Tibial artery (tissue), 4 donors: Measurements from ENCODE around the gene SYT13.

ENCODE experiments used
- DNase-seq, 2 donors: peaks; one replicate each; pipeline ENCODE4 v3.0.0-alpha.2; 2019
- H3K27ac ChIP-seq, 2 donors: fragments of 200-600 bp; sonication (generic) in 1 of 2; 1 replicate in 1 of 2; 2 replicates in 1 of 2; pipeline ENCODE4 v1.5.1; 2018 to 2019; ENCODE audit warnings: mild to moderate bottlenecking in 1 of 2
- H3K27me3 ChIP-seq, 2 donors: fragments of 200-600 bp; sonication (generic) in 1 of 2; one replicate each; pipeline versions ENCODE4 v1.5.1 to v1.6.0; 2016 to 2019
- H3K36me3 ChIP-seq, 3 donors: fragments of 200-600 bp; sonication (generic) in 2 of 3; one replicate each; pipeline ENCODE4 v1.5.1; 2016 to 2019; ENCODE audit warnings: mild to moderate bottlenecking in 2 of 3
- H3K4me1 ChIP-seq, 4 donors: fragments of 200-600 bp; sonication (generic) in 2 of 4; 1 replicate in 3 of 4; 2 replicates in 1 of 4; pipeline ENCODE4 v1.5.1; 2016 to 2019
- H3K4me3 ChIP-seq, 2 donors: fragments of 200-600 bp; sonication (generic) in 1 of 2; 1 replicate in 1 of 2; 2 replicates in 1 of 2; pipeline ENCODE4 v1.5.1; 2018 to 2019; ENCODE audit warnings: mild to moderate bottlenecking in 2 of 2
- H3K9me3 ChIP-seq, 3 donors: fragments of 200-600 bp; sonication (generic) in 1 of 3; one replicate each; pipeline ENCODE4 v1.5.1; 2016 to 2019
- intact Hi-C: fragments of 100-400 bp; cut with DNase I; formaldehyde crosslinking; loops from one replicate; pipeline ENCODE4 v1.15.0; 2023; ENCODE audit warnings: low total_unique reads
- TF ChIP-seq, protein P1 (sequence below), 2 experiments: fragments of 200-600 bp in 1 of 2; fragments of 450-650 bp in 1 of 2; IDR thresholded peaks; one replicate each; pipeline ENCODE4 v1.5.1; 2017 to 2019; ENCODE audit warnings: antibody characterized with exemption in 2 of 2, mild to moderate bottlenecking in 1 of 2, moderate library complexity in 1 of 2

SYT13 gene

DNA sequence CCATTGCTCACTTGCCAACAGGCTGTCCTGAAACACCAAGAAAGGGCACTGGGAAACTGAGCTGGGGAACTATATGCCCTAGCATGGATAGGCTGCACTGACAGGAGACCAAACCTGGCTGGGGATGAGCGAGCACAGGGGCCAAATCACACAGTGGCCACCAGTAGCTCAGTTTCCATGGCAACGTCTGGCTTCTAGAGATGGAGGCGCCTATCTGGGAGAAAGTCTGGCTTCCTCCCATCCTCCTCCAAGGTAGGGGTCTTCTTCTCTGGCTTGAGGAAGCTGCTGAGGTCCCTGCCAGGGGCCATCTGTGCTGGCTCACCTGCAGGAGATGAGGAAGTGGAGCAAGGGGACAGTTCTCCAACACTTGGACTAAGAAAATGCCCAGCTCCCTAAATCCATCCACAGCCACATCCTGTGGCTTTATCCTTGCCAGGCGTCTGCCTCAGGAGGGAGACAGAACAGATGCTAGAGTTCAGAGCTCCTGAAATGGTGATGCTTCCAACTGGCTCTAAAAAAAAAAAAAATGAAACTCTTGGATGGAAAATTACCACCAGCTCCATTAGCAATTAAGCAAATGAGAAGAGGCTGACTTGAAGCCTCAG is 48.3 kb downstream of the SYT13 start:
- intact Hi-C loops = no loop called here
- TF ChIP-seq, protein P1, sequence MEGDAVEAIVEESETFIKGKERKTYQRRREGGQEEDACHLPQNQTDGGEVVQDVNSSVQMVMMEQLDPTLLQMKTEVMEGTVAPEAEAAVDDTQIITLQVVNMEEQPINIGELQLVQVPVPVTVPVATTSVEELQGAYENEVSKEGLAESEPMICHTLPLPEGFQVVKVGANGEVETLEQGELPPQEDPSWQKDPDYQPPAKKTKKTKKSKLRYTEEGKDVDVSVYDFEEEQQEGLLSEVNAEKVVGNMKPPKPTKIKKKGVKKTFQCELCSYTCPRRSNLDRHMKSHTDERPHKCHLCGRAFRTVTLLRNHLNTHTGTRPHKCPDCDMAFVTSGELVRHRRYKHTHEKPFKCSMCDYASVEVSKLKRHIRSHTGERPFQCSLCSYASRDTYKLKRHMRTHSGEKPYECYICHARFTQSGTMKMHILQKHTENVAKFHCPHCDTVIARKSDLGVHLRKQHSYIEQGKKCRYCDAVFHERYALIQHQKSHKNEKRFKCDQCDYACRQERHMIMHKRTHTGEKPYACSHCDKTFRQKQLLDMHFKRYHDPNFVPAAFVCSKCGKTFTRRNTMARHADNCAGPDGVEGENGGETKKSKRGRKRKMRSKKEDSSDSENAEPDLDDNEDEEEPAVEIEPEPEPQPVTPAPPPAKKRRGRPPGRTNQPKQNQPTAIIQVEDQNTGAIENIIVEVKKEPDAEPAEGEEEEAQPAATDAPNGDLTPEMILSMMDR (IDR thresholded peaks at IDR 0.05) = no peak

DNA sequence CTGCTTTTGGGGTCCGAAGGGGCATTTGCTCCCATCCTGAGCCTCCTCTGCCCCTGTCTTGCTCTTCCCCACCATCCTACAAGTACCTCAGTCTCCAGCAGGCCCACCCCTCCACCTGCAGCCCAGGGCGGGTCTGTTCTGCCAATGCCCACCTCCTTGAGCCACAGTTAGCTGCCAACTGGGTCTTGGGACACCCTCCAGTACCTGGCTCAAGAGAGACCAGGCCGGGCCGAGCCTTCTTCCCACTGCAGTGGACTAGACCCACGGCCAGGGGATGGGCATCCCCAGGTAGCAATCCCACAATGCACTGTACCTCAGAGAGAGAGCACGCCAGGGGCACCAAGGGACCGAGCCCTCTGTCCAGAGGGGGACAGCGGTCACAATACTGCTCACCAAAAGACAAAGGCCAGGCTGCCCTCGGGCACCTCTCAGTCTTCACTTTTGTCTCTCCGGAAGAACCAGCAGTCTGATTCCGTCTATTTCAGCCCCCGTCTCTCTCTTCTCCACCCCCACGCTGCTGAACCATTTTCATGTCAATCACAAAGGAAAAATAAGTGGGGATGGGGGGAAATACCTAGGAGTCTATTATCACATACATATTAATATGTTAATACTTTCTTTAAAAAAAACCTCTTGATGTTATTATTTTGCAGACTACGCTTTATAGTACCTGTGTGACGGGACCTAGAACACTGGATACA is 51.7 kb downstream of the SYT13 start:
- TF ChIP-seq, protein P1 (IDR thresholded peaks at IDR 0.05) = no peak
- H3K27ac ChIP-seq = no peak overlapping the region
- H3K9me3 ChIP-seq = no peaks in the 10 kb centered on the region
- no peaks in the 10 kb centered on the region for H3K36me3 ChIP-seq
- H3K4me3 ChIP-seq = no peak overlapping the region
- H3K27me3 ChIP-seq = no peaks in the 10 kb centered on the region
- peak; percentile 15 to 48 for DNase-seq
- peaks cover 0 to 9% (median 0%) of the 10 kb centered on the region in 4 donors for H3K4me1 ChIP-seq
- intact Hi-C loops = no loop called here

More for the DNA sequence above, 48.3 kb downstream of the SYT13 start:
- DNase-seq = peak in 1 of 2 donors; percentile 37
- H3K9me3 ChIP-seq = no peaks in the 10 kb centered on the region
- no peak overlapping the region for H3K27ac ChIP-seq
- no peaks in the 10 kb centered on the region for H3K36me3 ChIP-seq
- no peaks in the 10 kb centered on the region for H3K27me3 ChIP-seq
- no peak overlapping the region for H3K4me3 ChIP-seq
- H3K4me1 ChIP-seq = peaks cover 0 to 9% (median 0%) of the 10 kb centered on the region in 4 donors

DNA sequence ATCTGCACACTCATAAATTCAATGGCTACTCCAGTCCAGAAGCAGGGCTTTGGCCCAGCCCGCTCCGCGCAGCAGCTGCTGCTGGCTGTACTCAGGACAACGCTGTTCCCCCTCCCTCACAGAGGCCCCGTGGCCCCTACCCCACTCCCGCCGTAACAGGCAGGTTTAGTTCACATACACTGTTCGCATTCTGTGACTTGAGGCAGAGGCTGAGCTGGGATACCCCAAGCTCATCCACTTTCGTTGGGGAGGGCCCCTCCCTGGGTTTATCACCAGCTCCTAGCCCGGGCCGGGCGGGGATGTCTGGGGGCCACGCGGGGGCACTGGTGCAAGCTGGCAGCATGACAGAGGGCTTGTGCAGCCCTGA is 52.4 kb downstream of the SYT13 start:
- Histone ChIP-seq H3K27ac (no peak overlapping the region), H3K27me3 (no peaks in the 10 kb centered on the region), H3K4me3 (no peak overlapping the region), H3K4me1 (peaks cover 0 to 4% (median 0%) of the 10 kb centered on the region in 4 donors), H3K36me3 (peaks cover 0 to 5% (median 0%) of the 10 kb centered on the region in 3 donors), H3K9me3 (no peaks in the 10 kb centered on the region)
- TF ChIP-seq, protein P1 (IDR thresholded peaks at IDR 0.05) = no peak
- intact Hi-C loops = no loop called here
- peak; percentile 14 to 58 for DNase-seq

DNA sequence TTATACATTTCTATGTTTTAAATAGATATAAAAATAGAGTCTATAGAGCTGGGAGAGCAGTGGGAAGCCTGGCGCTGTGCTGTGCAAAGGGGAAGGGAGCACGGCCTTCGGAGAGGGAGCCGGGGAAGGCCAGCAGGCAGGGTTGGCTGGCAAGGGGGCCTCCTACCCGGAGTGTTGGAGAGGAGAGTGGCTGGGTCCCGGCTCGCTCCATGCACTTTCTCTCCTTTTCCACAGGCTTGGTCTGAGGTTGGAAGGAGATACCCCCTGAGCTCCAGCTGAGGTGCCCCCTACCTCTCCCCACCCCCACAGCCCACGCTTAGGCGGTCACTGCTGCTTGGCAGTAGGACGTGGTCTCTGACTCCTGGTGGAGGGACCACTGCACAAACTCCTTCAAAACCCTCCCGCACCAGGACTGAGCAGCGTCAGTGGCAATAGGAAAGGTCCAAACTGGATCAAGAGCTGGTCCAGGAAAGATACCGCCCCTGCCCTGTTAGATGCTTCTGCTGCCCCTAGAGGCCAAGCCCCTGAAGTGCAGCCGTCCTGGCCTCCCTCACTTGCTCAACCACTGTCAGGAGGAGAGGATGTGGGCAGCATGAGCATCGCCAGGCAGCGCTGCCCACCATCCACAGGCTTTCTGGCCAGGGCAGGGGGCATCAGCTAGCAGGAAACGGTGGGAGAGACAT is 52.9 kb downstream of the SYT13 start:
- DNase-seq = peak; percentile 67 to 81
- TF ChIP-seq, protein P1 (IDR thresholded peaks at IDR 0.05) = peak; percentile 75 to 85
- Histone ChIP-seq H3K27me3 (no peaks in the 10 kb centered on the region), H3K9me3 (no peaks in the 10 kb centered on the region), H3K36me3 (peaks cover 0 to 11% (median 0%) of the 10 kb centered on the region in 3 donors), H3K4me3 (no peak overlapping the region), H3K4me1 (no peaks in the 10 kb centered on the region), H3K27ac (no peak overlapping the region)
- intact Hi-C loops = no loop called here

DNA sequence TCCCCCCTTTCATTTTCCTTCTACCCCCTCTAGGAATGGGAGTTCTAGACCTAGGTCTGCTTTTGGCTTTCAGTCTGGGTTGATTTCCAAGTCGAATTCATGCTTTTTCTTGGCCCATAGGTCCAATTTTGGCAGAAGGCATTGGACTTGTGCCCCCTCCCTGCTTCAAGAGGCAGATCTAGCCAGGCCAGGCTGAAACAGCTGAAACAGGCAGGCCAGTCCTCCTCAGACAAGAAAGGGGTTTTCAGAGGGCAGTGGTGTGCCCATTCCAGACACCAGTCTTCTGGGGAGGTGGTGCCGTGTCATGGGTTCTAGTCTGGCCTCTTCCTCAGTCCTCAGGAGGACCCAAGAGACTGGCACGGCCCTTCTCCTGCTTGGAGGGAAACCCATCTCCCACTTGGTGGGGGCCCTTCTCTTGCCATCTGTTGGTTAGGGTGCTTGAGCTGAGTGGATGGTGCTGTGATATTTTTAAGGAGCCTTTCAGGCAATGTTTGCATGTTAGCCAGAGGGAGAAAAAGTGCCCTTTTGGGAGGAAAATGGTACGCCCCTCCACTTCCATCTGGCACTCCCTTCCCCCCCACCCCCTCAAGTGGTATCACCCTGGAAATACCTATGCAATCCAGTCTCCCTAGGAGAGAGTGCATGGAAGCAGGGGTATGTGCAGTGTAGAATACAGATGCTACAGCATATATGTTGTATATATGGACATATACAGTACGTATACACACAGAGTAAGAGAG is 53.6 kb downstream of the SYT13 start:
- H3K27me3 ChIP-seq = no peaks in the 10 kb centered on the region
- peak; percentile 2 to 21 for DNase-seq
- H3K4me1 ChIP-seq = no peaks in the 10 kb centered on the region
- no peak overlapping the region for H3K27ac ChIP-seq
- intact Hi-C loops = no loop called here
- no peaks in the 10 kb centered on the region for H3K9me3 ChIP-seq
- H3K4me3 ChIP-seq = no peak overlapping the region
- peaks cover 4 to 18% (median 5%) of the 10 kb centered on the region in 3 donors for H3K36me3 ChIP-seq
- TF ChIP-seq, protein P1 (IDR thresholded peaks at IDR 0.05) = no peak
